Right lobe of liver (tissue), 6 donors: ENCODE measurements around the gene MINDY3. TPM values are rescaled to one million over a fixed set of nuclear protein-coding genes. Genes with fewer than 3 reads are reported as not detected.

Experiments
- ATAC-seq, 4 donors: fragments of 200-7000 bp; cut with Tn5 transposase; one replicate each; pipeline ENCODE4 v1.9.1; 2020; ENCODE audit warnings: mild to moderate bottlenecking in 4 of 4, moderate library complexity in 4 of 4
- DNase-seq, 3 donors: peaks; one replicate each; pipeline ENCODE4 v3.0.0-alpha.2; 2020
- H3K27ac ChIP-seq, 3 donors: fragments of 200-600 bp; one replicate each; pipeline ENCODE4 v1.8.0; 2022
- H3K27me3 ChIP-seq, 2 donors: fragments of 200-600 bp; one replicate each; pipeline ENCODE4 v1.8.0; 2022
- H3K36me3 ChIP-seq, 4 donors: fragments of 200-600 bp; sonication (generic) in 1 of 4; one replicate each; pipeline versions ENCODE4 v1.5.1 to v1.8.0; 2017 to 2022; ENCODE audit warnings: control low read depth in 1 of 4
- H3K4me1 ChIP-seq, 4 donors: fragments of 200-600 bp; sonication (generic) in 1 of 4; one replicate each; pipeline versions ENCODE4 v1.5.1 to v1.8.0; 2017 to 2022; ENCODE audit warnings: control low read depth in 1 of 4
- H3K4me3 ChIP-seq, 3 donors: fragments of 200-600 bp; one replicate each; pipeline ENCODE4 v1.8.0; 2022
- H3K9me3 ChIP-seq, 4 donors: fragments of 200-600 bp; sonication (generic) in 1 of 4; one replicate each; pipeline versions ENCODE4 v1.5.1 to v1.8.0; 2017 to 2022; ENCODE audit warnings: control low read depth in 1 of 4
- CTCF ChIP-seq, 4 donors: fragments of 200-600 bp in 3 of 4; fragments of 450-650 bp in 1 of 4; IDR thresholded peaks; one replicate each; pipeline versions ENCODE4 v1.5.1 to v1.8.0; 2016 to 2022; ENCODE audit warnings: antibody characterized with exemption in 4 of 4, mild to moderate bottlenecking in 2 of 4
- POLR2A ChIP-seq: fragments of 450-650 bp; IDR thresholded peaks from one replicate; pipeline ENCODE4 v1.6.1; 2017; ENCODE audit warnings: antibody characterized with exemption, mild to moderate bottlenecking
- WGBS: methylation state at CpG from one replicate; pipeline ENCODE4 v1.1.6; 2018; ENCODE audit warnings: low coverage, low lambda C conversion rate; ENCODE audit not compliant: insufficient coverage; ENCODE audit errors: missing lambda C conversion rate; 5-methylcytosine and 5-hydroxymethylcytosine counted together
- intact Hi-C, 2 donors: fragments of 100-400 bp; cut with DNase I; formaldehyde crosslinking; loops; one replicate each; pipeline versions ENCODE4 v1.11.2 to v1.14.1; 2022
- total RNA-seq, 6 experiments: library from RNA; depleted of rRNA in 2 of 6; stranded (reverse); fragments of >200 nt in 2 of 6; fragmentation: NEBNext Ultra II Directional in 3 of 6; extraction: Animal tissue kit (Norgen Biotek cat#: 25700) in 3 of 6; gene quantifications; one replicate each; pipeline versions ENCODE4 v1.1.0 to v1.2.4, GENCODE V29; 2016 to 2023
- donor health status: DM: no; HTN: yes; CAD: no.
- donor health status: DM: no; HTN: no; CAD: no.
- donor health status: DM: no; HTN: no; CAD: no.
- donor health status: DM: no; HTN: yes; CAD: no.
- donor health status: DM: no; HTN: yes; CAD: no.

The MINDY3 gene
- total RNA-seq, 6 experiments from 2014 or later: 11.6 to 15.5 (median 12.4) TPM

- DNase-seq (no peak), ATAC-seq (no peak)
- Histone ChIP-seq H3K9me3 (no peaks in the 10 kb centered on the region), H3K4me1 (no peaks in the 10 kb centered on the region), H3K36me3 (peaks cover 0 to 6% (median 3%) of the 10 kb centered on the region in 4 donors), H3K27me3 (no peaks in the 10 kb centered on the region), H3K27ac (no peak overlapping the region), H3K4me3 (no peak overlapping the region)
- intact Hi-C loops: no loop called here
- no peak for TF ChIP-seq CTCF (IDR thresholded peaks at IDR 0.05)
- 47% methylated on average over 1 of the region's 1 CpG for WGBS
Measured at GRCh38 chr10:15796762-15797161, 63.5 kb downstream of the MINDY3 start.

GRCh38 chr10:15796098-15796759 is 64.1 kb downstream of the MINDY3 start:
- Histone ChIP-seq H3K4me3 (no peak overlapping the region), H3K9me3 (no peaks in the 10 kb centered on the region), H3K36me3 (peaks cover 0 to 6% (median 1%) of the 10 kb centered on the region in 4 donors), H3K27ac (no peak overlapping the region), H3K27me3 (no peaks in the 10 kb centered on the region), H3K4me1 (no peaks in the 10 kb centered on the region)
- no peak for TF ChIP-seq CTCF (IDR thresholded peaks at IDR 0.05)
- TF ChIP-seq POLR2A: no peak
- no peak for ATAC-seq
- 83% methylated on average over 5 of the region's 5 CpGs for WGBS
- DNase-seq: no peak
- intact Hi-C loops: no loop called here

GRCh38 chr10:15795036-15795792 is 65.1 kb downstream of the MINDY3 start:
- no peaks in the 10 kb centered on the region for H3K4me1 ChIP-seq
- ATAC-seq (no peak), DNase-seq (no peak)
- TF ChIP-seq POLR2A: no peak
- WGBS: 86% methylated on average over 7 of the region's 7 CpGs
- no peaks in the 10 kb centered on the region for H3K9me3 ChIP-seq
- intact Hi-C loops: no loop called here
- no peaks in the 10 kb centered on the region for H3K27me3 ChIP-seq
- H3K4me3 ChIP-seq: no peak overlapping the region
- H3K36me3 ChIP-seq: peaks cover 0 to 6% (median 1%) of the 10 kb centered on the region in 4 donors
- no peak overlapping the region for H3K27ac ChIP-seq

- intact Hi-C loops: no loop called here
- no peak overlapping the region for H3K27ac ChIP-seq
- no peak overlapping the region for H3K4me3 ChIP-seq
- H3K27me3 ChIP-seq: no peaks in the 10 kb centered on the region
- H3K9me3 ChIP-seq: no peaks in the 10 kb centered on the region
- TF ChIP-seq POLR2A (no peak), CTCF (IDR thresholded peaks at IDR 0.05) (no peak)
- no peaks in the 10 kb centered on the region for H3K4me1 ChIP-seq
- DNase-seq: no peak
- no peak for ATAC-seq
- peaks cover 0 to 6% (median 1%) of the 10 kb centered on the region in 4 donors for H3K36me3 ChIP-seq
Measured at GRCh38 chr10:15794569-15794968, 65.7 kb downstream of the MINDY3 start.

GRCh38 chr10:15793664-15794063 is 66.6 kb downstream of the MINDY3 start:
- no peak for ATAC-seq
- intact Hi-C loops: no loop called here

More at GRCh38 chr10:15793664-15794063, 66.6 kb downstream of the MINDY3 start:
- 98% methylated on average over 5 of the region's 5 CpGs for WGBS
- Histone ChIP-seq H3K4me3 (no peak overlapping the region), H3K27ac (no peak overlapping the region), H3K9me3 (no peaks in the 10 kb centered on the region), H3K27me3 (no peaks in the 10 kb centered on the region), H3K36me3 (peaks cover 0 to 6% (median 2%) of the 10 kb centered on the region in 4 donors), H3K4me1 (no peaks in the 10 kb centered on the region)
- DNase-seq: no peak
- no peak for TF ChIP-seq CTCF (IDR thresholded peaks at IDR 0.05)
- no peak for TF ChIP-seq POLR2A
